Activated CD8-positive, alpha-beta memory T cell treated with anti-CD3 and anti-CD28 coated beads, Interleukin-2, amount 50 U/mL, for 1 hour (primary cell): ENCODE data around the gene C1orf35.

Source experiments
- DNase-seq: peaks from one replicate; pipeline ENCODE4 v3.0.0-alpha.2; 2020; ENCODE audit errors: extremely low read depth

C1orf35 gene

DNA sequence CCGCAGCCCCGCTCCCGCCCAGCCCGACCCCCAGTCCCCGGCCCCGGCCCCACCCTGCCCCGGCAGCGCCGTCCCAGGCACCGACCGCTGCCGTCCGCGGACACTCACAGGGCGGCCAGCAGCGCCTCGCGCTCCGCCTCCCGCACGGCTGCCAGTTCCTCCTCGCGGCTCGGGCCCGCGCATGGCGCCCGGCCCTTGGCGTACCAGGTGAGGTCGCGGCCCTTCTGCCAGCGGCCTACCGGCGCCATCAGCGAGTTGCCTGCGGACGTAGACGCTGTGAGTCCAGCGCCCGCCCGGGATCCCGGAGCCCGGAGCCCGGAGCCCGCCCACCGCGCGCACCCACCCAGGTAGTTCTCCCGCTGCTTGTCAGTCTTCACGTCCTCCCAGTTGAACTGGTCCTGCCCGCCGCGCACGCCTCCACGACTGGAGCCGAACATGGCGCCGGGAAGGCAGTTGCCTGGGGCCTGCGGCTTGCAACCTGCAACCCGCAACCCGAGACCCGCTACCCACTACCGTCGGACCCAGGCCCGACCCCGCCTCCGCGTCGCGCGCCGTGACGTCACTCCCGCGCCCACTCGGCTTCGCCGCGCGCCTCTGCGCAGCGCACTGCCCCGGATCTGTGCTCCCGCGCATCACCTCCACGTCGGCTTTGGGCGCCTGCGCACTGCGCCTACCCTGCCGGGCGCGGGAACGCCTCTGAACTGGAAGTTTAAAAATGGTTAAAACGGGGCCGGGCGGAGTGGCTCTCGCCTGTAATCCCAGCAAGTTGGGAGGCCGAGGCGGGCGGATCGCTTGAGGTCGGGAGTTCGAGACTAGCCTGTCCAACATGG is at the start of gene C1orf35:
Gene C1orf35, minus strand, starts transcription at position 535 of the 830 bp plus-strand sequence. Its CDS starts 98 bp downstream, at position 437.
- peak; percentile 76 for DNase-seq

DNA sequence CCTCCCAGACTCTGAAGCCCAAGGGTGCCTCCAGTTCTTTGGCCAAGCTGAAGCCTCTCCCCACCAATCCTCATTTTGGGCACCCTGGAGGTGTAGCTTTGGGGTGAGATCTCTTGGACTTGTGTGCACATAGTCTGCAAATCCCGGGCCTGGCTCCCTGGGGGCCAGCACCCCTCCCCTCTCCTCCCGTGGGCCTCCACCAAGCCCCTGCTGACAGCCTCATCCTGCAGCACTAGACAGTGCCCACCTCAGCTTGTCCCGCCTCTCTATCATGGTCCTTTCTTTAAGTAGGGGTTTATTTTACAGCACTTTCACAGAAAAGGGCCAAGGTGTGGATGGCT is 49.8 kb upstream of the C1orf35 start:
- no peak for DNase-seq

DNA sequence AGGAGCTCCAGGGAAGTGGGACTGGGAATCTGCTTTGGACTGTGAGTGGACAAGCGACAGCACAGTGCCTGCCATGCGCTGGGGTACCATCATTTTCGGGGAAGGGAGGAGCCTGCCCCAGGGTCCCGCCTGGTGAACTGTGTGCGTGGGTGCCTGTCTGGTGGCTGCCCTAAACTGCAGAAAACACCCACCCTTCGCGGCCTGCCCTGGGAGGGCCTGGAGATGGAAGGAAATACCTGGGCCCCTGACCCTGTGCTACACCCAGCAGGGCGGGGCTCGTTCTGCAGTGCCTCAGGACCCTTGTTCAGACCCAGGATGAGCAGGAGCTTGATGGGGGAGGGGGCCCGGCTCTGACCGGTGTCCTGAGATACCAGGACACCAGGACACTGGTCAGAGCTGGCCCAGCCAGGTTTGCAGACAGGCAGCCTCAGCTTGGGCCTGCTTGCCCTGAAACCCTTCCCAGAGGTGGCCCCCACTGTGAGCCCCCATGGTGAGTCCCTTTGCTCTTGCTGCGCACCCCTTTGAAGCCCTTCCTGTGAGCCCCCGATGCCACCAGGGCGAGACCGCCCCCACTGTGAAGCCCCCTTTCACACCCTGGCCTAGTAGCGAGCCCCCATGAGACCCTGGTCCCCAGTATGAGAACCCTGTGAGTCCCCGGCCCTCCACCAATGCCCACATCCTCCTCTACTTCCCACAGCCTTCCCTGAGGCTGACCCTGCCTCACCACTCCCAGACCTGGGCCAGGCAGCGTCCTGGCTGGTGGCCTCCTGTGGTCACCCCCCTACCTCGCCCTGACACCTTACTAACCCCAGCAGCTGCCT is 49.2 kb upstream of the C1orf35 start:
- DNase-seq, result no peak

GRCh38 chr1:228151180-228151925 is 48.2 kb upstream of the C1orf35 start:
- no peak for DNase-seq

GRCh38 chr1:228150461-228151179 is 47.5 kb upstream of the C1orf35 start:
- no peak for DNase-seq

DNA sequence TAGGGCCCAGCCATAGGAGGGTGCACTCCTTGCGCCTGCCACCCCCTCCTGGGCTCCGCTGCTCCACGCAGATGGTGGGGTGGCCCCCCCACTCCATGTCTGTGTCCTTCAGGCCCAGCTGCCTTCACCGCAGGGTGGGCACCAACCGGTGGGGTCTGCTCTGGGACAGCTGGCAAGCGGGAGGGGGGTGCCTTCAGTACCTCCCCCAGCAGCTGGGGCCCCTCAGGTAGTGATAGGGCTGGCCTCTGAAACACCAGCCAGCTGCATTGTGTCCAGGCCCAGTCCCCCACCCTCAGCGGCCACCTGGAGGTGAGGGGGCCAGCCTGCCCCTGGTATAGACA is 47.0 kb upstream of the C1orf35 start:
- DNase-seq, result no peak

DNA sequence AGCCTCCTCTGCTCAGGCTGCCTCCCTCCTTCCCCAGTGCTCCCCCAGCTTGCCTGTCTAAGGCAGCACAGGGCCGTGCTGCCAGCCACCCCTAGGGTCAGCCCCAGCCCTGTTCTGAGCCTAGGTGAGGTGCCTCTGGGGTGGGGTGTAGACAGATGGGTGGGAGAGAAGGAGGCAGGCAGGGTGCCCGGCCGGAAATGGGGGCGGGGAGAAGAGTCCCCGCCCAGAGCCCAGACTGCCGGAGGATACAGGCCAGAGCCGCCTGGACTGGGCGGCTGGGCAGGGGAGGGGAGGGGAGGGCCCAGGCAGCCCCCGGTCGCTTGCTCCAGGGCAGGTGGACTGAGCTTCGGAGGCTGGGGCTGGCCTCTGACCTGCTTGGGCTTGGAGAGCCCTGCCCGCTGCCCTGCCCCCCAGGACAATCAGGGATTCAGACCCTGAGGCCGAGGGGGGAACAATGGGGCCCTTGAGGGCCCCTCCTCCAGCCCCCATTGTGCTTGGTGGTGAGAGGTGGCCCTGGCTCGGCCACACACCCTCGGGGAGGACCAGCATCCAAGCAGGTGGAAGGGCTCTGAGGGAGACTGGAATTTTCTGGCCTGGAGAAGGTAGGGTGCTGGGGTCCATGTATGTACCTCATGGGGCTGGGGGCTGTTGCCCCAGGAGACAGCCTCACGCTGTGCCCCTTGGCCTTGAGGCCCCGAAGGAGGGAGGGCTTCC is 46.4 kb upstream of the C1orf35 start, which contains the start of gene GJC2:
Gene GJC2, plus strand, starts transcription at position 525 of the 714 bp plus-strand sequence. CDS start 7,829 bp downstream, outside the sequence.
- no peak for DNase-seq

- DNase-seq, result no peak
These were observed 45.8 kb upstream of the C1orf35 start for GRCh38 chr1:228148935-228149405.

GRCh38 chr1:228148196-228148861 is 45.2 kb upstream of the C1orf35 start:
- no peak for DNase-seq

GRCh38 chr1:228147768-228148167 is 44.6 kb upstream of the C1orf35 start:
- no peak for DNase-seq

- DNase-seq, result no peak
These were observed 44.1 kb upstream of the C1orf35 start for GRCh38 chr1:228147151-228147693.

GRCh38 chr1:228146417-228147150 is 43.5 kb upstream of the C1orf35 start:
- DNase-seq, result no peak

DNA sequence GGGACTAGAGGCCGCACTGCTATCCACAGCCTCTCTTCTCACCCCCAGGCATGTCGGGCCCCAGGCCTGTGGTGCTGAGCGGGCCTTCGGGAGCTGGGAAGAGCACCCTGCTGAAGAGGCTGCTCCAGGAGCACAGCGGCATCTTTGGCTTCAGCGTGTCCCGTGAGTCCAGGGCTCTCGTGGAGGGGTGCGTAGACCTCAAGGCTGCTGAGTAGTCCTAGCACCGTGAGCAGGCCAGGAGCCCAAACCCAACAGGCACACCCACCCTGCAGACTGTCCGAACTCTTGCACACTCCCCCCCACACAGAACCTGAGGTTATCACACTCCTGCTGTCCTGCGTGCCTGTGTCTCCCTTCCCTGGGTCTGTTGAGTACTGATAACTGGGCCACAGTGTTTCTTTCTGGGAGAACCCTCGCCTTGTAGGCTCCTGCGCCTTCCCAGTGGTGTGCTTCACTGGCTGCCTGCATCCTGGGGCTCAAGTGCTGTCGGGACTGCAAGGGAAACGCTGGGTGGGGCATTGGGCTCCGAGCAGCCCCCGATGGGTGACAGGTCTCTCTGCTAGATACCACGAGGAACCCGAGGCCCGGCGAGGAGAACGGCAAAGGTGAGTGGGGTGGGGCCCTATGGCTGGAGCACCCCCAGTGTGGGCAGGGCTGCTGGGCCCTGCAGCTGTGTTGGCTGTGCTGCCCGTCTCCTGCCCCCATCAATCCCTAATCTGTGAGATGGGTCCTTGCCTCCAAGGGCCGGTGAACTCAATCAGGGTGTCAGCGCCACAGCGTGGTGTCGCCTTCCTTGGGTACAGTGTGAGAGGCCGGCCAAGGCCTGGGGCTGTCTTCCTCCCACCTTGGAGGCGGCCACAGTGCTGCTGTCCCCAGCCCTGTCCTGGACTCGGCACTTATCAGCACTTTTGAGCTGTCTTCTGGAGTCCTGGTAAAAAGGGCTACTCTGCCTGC is 42.6 kb upstream of the C1orf35 start:
- no peak for DNase-seq

DNA sequence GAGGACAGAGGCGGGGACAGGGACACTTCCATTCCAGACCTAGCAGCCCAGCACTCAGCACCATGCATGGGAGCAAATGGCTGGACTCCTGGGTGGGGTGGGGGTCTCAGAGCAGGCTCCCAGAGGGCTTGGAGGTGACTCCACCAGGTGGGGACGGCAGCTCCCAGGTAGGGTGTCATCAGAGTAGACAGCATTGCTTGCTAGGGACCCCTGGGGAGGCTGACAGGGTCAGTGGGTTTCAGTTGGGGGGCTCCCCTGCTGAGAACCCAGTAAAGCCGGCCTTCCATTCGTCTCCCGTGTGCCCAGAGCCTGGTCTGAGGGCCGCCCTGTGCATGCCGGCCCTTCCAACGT is 41.8 kb upstream of the C1orf35 start:
- no peak for DNase-seq

DNA sequence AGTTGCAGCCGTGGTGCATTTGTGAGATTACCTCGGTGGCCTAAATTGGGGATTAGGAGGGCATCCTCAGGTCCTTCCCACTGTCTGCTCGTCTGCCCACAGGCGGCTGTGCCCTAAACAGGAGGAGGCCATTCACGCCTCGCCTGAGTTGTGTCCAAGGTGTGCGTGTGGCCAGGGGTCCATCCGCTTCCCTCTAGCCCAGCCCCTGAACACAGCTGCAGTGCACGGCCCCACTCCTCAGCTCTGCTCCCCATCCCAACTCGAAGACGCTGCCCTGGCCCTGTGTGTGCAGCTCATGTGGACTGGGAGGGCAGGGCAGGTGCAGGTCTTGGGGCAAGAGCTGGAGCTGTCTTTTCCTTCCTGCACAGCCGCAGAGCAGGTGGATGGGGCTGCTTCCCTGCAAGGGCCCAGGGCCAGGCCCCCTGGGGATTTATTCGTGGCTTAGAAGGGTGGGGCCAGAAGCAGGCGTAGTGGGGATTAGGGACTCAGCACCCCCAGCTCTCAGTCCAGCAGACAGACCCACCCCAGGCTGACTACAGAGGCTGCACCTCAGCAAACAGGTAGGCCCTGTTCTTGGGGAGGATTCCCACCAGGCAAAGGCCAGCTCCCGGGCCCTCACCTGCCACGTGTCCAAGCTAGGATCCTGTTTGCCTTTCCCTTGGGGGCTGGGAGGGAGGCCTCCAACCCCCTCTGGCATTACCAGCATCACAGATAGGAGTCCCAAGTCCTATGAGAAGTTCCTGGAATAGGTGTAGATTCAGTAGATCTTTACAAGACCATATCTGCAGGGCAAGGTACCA is 41.3 kb upstream of the C1orf35 start:
- DNase-seq, result no peak

DNA sequence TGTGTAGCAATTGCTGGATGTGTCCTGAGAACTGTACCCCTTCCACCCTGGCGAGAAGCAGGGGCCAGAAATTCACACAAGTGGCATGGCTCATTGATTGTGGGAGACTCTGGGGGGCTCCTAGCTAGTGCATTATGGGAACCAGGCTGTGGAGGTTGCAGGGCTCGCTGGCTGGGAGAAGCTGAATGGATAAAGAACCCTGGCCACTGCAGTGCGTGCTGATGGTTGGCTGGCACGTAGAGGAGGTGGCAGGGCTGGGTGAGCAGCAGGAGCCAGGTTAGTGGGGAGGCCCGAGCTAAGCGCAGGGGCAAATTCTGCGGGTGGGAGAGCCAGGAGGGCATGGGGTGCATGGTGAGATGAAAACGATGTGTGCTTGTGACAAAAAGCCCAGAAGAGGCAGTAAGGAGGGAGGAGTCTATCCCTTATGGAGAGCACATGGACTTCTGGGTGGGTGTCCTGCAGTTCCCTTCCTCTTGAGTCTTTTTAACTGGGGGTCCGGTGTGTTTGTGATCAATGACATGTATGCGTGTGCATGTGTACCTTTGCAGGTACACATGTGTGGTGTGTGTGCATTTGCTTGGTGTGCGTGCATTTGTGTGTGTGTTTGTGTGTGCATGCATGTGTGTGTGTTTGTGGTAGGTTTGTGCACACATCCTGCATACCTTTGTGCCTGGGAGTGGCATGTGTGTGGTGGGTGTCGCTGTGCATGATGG is 40.5 kb upstream of the C1orf35 start:
- DNase-seq, result no peak

DNA sequence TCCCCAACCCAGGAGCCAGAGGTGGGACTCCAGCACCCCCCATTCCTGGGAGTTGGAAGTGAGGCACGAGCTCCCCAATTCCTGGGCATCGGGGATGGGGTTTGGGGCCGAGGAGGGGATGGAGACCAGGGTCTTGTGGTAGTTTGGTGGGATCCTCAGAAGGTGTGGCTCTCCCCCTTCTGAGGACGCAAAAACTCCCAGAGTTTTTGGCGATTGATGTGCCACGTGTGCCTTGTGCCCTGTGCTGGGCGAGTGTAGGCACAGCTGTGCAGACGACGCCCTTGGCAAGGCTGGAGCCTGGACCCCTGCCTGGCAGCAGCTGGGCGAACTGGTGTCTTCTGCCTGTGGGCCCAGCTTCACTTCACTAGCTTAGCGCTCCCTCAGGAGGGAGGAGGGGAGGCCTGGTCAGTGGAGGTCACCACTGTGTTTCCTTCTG is 39.6 kb upstream of the C1orf35 start:
- DNase-seq, result no peak
